HG03039 (cell line): ENCODE measurements around the gene KRTAP5-3.
"Not testable (repeated sequence)": the region's sequence is repeated elsewhere in the genome, so short reads cannot be mapped to it uniquely, and the experiment has no call there.

ENCODE experiments used
- ATAC-seq: cut with Tn5 transposase; IDR thresholded peaks from one replicate; pipeline ENCODE4 v1.9.1; 2021; ENCODE audit warnings: mild to moderate bottlenecking, moderate library complexity; ENCODE audit not compliant: unreplicated experiment

The KRTAP5-3 gene

GRCh38 chr11:1622086-1622485 is 13.8 kb upstream of the KRTAP5-3 start, which contains the start of gene KRTAP5-4:
KRTAP5-4 (minus strand) TSS chr11:1622138; CDS start chr11:1622093, 45 bp downstream.
- ATAC-seq, result no peak

GRCh38 chr11:1619449-1619848 is 11.2 kb upstream of the KRTAP5-3 start:
- no peak for ATAC-seq

- ATAC-seq, result no peak
These were observed 10.0 kb upstream of the KRTAP5-3 start for GRCh38 chr11:1618231-1618630.

- ATAC-seq, result not testable (repeated sequence)
These were observed 362 bp downstream of the KRTAP5-3 start for GRCh38 chr11:1607901-1608300.

- not testable (repeated sequence) for ATAC-seq
These were observed 962 bp downstream of the KRTAP5-3 start for GRCh38 chr11:1607156-1607845.

GRCh38 chr11:1605923-1606322 is 2.3 kb downstream of the KRTAP5-3 start:
- ATAC-seq, result not testable (repeated sequence)

GRCh38 chr11:1604711-1605110 is 3.6 kb downstream of the KRTAP5-3 start:
- no peak for ATAC-seq

GRCh38 chr11:1604181-1604580 is 4.1 kb downstream of the KRTAP5-3 start:
- no peak for ATAC-seq

- no peak for ATAC-seq
These were observed 4.6 kb downstream of the KRTAP5-3 start for GRCh38 chr11:1603629-1604028.

GRCh38 chr11:1601663-1602062 is 6.6 kb downstream of the KRTAP5-3 start:
- ATAC-seq, result not testable (repeated sequence)

GRCh38 chr11:1600626-1601025 is 7.6 kb downstream of the KRTAP5-3 start:
- no peak for ATAC-seq

GRCh38 chr11:1598816-1599215 is 9.4 kb downstream of the KRTAP5-3 start:
- ATAC-seq, result no peak

- ATAC-seq, result not testable (repeated sequence)
These were observed 9.9 kb downstream of the KRTAP5-3 start for GRCh38 chr11:1598406-1598805.

- ATAC-seq, result no peak
These were observed 10.3 kb downstream of the KRTAP5-3 start, which contains the start of gene KRTAP5-2 for GRCh38 chr11:1597994-1598380. KRTAP5-2 (minus strand) TSS chr11:1598294; CDS start chr11:1598250, 44 bp downstream.

GRCh38 chr11:1597331-1597993 is 10.8 kb downstream of the KRTAP5-3 start:
- no peak for ATAC-seq

GRCh38 chr11:1596576-1597121 is 11.6 kb downstream of the KRTAP5-3 start:
- not testable (repeated sequence) for ATAC-seq

- not testable (repeated sequence) for ATAC-seq
These were observed 12.2 kb downstream of the KRTAP5-3 start for GRCh38 chr11:1595994-1596575.

- ATAC-seq, result no peak
These were observed 15.6 kb downstream of the KRTAP5-3 start for GRCh38 chr11:1592628-1593027.

GRCh38 chr11:1589996-1590395 is 18.3 kb downstream of the KRTAP5-3 start:
- ATAC-seq, result no peak

GRCh38 chr11:1589191-1589963 is 18.9 kb downstream of the KRTAP5-3 start:
- ATAC-seq, result not testable (repeated sequence)

- no peak for ATAC-seq
These were observed 21.6 kb downstream of the KRTAP5-3 start for GRCh38 chr11:1586699-1587098.
